ENCODE results near the gene MVB12A. TPM values are rescaled to one million over a fixed set of nuclear protein-coding genes. Genes with fewer than 3 reads are reported as not detected.

The MVB12A gene
- total and polyA plus RNA-seq, 2 experiments from 2014 or later = 36.6 to 60.3 TPM

DNA sequence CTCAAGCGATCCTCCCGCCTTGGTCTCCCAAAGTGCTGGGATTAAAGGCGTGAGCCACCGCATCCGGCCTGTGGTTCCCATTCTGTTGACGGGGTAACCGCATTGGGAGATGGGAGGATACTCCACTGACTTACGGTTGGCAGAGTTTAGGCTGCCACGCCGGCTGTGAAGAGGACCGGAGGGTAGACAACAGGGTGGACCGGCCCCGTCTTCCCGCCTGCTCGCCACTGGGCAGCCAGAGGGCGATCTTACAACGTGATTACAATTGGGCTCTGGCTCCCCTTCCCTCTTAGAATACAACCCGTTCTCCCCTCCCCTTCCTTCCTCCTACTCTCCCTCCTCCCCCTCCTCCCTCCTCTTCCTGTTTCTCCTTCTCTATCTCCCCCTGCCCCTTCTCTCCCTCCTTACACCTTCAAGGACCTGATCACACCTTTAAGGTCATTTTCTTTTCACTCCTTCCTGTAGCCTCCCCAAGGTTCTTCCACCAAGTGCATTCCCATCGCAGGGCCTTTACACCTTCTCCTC lies 24.9 kb upstream of the MVB12A start (continued):
- TF ChIP-seq, protein P1, sequence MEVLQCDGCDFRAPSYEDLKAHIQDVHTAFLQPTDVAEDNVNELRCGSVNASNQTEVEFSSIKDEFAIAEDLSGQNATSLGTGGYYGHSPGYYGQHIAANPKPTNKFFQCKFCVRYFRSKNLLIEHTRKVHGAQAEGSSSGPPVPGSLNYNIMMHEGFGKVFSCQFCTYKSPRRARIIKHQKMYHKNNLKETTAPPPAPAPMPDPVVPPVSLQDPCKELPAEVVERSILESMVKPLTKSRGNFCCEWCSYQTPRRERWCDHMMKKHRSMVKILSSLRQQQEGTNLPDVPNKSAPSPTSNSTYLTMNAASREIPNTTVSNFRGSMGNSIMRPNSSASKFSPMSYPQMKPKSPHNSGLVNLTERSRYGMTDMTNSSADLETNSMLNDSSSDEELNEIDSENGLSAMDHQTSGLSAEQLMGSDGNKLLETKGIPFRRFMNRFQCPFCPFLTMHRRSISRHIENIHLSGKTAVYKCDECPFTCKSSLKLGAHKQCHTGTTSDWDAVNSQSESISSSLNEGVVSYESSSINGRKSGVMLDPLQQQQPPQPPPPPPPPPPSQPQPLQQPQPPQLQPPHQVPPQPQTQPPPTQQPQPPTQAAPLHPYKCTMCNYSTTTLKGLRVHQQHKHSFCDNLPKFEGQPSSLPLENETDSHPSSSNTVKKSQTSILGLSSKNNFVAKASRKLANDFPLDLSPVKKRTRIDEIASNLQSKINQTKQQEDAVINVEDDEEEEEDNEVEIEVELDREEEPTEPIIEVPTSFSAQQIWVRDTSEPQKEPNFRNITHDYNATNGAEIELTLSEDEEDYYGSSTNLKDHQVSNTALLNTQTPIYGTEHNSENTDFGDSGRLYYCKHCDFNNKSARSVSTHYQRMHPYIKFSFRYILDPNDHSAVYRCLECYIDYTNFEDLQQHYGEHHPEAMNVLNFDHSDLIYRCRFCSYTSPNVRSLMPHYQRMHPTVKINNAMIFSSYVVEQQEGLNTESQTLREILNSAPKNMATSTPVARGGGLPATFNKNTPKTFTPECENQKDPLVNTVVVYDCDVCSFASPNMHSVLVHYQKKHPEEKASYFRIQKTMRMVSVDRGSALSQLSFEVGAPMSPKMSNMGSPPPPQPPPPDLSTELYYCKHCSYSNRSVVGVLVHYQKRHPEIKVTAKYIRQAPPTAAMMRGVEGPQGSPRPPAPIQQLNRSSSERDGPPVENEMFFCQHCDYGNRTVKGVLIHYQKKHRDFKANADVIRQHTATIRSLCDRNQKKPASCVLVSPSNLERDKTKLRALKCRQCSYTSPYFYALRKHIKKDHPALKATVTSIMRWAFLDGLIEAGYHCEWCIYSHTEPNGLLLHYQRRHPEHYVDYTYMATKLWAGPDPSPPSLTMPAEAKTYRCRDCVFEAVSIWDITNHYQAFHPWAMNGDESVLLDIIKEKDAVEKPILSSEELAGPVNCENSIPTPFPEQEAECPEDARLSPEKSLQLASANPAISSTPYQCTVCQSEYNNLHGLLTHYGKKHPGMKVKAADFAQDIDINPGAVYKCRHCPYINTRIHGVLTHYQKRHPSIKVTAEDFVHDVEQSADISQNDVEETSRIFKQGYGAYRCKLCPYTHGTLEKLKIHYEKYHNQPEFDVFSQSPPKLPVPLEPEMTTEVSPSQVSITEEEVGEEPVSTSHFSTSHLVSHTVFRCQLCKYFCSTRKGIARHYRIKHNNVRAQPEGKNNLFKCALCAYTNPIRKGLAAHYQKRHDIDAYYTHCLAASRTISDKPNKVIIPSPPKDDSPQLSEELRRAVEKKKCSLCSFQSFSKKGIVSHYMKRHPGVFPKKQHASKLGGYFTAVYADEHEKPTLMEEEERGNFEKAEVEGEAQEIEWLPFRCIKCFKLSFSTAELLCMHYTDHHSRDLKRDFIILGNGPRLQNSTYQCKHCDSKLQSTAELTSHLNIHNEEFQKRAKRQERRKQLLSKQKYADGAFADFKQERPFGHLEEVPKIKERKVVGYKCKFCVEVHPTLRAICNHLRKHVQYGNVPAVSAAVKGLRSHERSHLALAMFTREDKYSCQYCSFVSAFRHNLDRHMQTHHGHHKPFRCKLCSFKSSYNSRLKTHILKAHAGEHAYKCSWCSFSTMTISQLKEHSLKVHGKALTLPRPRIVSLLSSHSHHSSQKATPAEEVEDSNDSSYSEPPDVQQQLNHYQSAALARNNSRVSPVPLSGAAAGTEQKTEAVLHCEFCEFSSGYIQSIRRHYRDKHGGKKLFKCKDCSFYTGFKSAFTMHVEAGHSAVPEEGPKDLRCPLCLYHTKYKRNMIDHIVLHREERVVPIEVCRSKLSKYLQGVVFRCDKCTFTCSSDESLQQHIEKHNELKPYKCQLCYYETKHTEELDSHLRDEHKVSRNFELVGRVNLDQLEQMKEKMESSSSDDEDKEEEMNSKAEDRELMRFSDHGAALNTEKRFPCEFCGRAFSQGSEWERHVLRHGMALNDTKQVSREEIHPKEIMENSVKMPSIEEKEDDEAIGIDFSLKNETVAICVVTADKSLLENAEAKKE (CRISPR knock-in tag; IDR thresholded peaks at IDR 0.05) = no peak

DNA sequence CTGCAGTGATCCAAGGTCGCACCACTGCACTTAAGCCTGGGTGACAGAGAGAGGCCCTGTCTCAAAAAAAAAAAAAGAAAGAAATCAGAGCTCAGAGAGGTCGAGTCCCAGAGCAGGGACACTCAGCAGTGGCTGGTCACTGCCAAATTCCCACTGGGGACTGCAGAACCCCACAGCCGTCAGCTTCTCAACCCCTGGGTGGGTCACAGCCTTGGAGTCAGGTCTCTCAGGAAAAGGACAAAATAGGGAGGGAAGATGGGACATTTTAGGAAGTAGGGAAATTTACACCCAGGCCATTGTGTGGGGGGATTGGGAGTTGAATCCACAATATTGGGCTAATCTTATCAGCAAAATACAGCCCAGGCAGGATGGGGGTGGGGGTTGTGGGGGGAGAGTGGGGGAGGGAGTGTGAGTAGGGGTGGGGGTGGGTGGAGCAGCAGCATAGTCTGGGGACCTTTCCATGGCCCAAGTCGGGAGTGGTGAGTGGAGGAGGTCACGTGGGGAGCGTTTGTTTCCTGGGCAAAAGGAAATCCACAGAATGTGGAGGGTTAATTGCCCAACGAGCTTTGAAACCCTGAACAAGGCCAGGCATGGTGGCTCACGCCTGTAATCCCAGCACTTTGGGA lies 20.8 kb upstream of the MVB12A start:
- no peaks in the 10 kb centered on the region for H3F3A ChIP-seq (replicated peaks; ENCODE audit: low read depth)
- H3K27ac ChIP-seq (ENCODE audit: low read depth) = no peak overlapping the region
- no peak overlapping the region for H3K4me3 Mint-ChIP-seq
- no peak for DNase-seq (ENCODE audit: low spot score)
- H3K4me1 ChIP-seq (ENCODE audit: insufficient read depth) = peaks cover 6% of the 10 kb centered on the region; the same call in 1 of the 2 replicates
- no peaks in the 10 kb centered on the region for H3K27me3 ChIP-seq (ENCODE audit: insufficient read depth)
- ATAC-seq = no peak
- H3K79me2 ChIP-seq (replicated peaks; ENCODE audit: insufficient read depth) = no peaks in the 10 kb centered on the region
- no peaks in the 10 kb centered on the region for H3K9me2 ChIP-seq (ENCODE audit: insufficient read depth)
- H3K27ac Mint-ChIP-seq = no peak overlapping the region
- H3K4me2 ChIP-seq = no peak overlapping the region
- H3K9me3 Mint-ChIP-seq = no peaks in the 10 kb centered on the region
- no peak overlapping the region for H2AFZ ChIP-seq
- no peaks in the 10 kb centered on the region; the same call in 1 of the 2 replicates for H4K20me1 ChIP-seq (replicated peaks; ENCODE audit: insufficient read depth)
- peaks cover 9% of the 10 kb centered on the region; the same call in 1 of the 3 replicates for H3K36me3 Mint-ChIP-seq (ENCODE audit: low read depth)
- peaks cover 18% of the 10 kb centered on the region for H3K27me3 Mint-ChIP-seq (ENCODE audit: insufficient read depth, low read depth, poor library complexity)
- H3K4me3 ChIP-seq = no peak overlapping the region
- H3K36me3 ChIP-seq (ENCODE audit: insufficient read depth) = no peaks in the 10 kb centered on the region
- H3K4me1 Mint-ChIP-seq = peaks cover 7% of the 10 kb centered on the region
- TF ChIP-seq, protein P1 (CRISPR knock-in tag; IDR thresholded peaks at IDR 0.05) = no peak
- TF ChIP-seq POLR2AphosphoS5 (IDR thresholded peaks at IDR 0.05; ENCODE audit: low read depth) (no peak), ZNF114 (CRISPR knock-in tag; IDR thresholded peaks at IDR 0.05) (no peak), ZNF331 (CRISPR knock-in tag; IDR thresholded peaks at IDR 0.05; ENCODE audit: low read depth) (no peak)
